HG03354 (cell line): ENCODE data around the gene TRANK1.
"Not testable (repeated sequence)": the region's sequence is repeated elsewhere in the genome, so short reads cannot be mapped to it uniquely, and the experiment has no call there.

Experiments used
- ATAC-seq: cut with Tn5 transposase; IDR thresholded peaks from one replicate; pipeline ENCODE4 v1.9.1; 2021; ENCODE audit warnings: mild to moderate bottlenecking; ENCODE audit not compliant: unreplicated experiment, poor library complexity, severe bottlenecking

TRANK1 gene

GRCh38 chr3:36923523-36923943 is 21.3 kb downstream of the TRANK1 start:
- ATAC-seq: no peak

DNA sequence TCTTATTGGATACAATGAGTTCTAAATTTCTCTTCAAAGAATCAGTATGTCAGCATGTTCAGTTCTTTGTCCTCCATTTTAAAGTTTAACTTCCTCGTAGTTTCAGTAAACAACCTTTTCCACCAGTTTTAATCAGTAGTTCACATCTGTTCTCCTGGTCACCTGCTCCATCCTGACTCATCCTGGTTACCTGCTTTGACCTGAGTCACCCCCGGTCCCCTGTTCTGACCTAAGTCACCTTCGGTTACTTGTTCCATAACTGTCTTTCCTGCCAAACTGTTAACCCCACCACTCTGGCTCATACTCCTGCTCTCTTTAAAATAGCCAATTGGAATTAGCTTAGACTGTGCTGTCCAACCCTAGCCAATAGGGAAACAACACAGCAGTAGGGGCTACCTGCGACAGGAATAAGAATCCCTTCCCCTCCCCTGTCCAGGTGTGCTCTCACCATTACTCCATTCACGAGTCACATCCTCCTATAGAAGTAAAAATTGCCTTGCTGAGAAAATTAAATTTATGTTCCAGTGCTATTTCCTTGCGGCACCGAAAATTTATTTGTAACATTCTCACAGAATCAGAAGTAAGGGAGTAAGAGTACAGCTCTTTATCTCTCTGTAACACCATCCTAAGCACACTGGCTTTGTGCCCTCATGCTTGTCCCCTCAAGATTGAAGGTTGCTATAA is 23.8 kb downstream of the TRANK1 start:
- no peak for ATAC-seq

DNA sequence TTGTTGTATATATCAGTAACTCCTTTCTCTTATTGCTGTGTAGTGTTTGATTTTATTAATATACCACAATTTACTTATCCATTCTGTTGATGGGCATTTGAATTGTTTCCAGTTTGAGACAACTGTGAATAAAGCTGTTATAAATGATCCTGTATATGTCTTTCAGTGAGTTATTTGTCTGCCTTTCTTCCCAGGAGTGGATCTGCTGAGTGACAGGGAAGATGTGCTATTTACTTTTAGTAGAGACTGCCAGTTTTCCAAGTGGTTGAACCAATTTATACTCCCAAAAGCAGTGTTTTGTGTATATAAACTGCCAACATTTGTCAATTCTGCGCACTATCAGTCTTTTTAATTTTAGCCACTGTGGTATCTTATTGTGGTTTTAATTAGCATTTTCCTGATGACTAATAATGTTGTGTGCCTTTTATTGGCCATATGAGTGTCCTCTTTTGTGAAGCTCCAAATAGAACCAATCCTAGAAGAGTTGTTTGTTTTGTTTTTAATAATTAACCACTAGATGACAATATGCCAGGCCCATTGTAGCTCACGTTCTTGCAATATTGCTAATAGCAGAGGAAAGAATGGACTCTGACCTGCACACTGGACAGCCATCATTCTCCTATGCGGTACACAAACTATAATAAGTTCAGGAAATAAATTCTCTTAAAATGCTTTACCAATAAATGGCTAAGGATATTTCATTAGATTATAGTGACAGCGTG is 25.3 kb downstream of the TRANK1 start:
- ATAC-seq: no peak

DNA sequence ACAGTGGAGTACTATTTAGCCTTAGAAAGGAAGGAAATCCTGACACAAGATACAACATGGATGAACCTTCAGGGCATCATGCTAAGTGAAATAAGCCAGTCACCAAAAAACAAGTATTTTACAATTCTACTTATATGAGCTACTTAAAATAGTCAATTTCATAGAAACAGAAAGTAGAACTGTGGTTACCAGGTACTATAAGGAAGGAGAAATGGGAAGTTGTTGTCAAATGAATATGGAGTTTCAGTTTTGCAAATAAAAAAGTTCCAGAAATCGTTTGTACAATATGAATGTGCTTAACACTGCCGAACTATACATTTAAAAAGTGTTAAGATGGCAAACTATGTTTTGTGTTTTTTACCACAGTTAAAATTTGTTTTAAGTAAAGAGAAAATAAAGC is 26.8 kb downstream of the TRANK1 start:
- peak; percentile 79 for ATAC-seq

GRCh38 chr3:36911990-36912804 is 32.7 kb downstream of the TRANK1 start:
- ATAC-seq: peak; percentile 95

GRCh38 chr3:36909666-36910065 is 35.2 kb downstream of the TRANK1 start:
- no peak for ATAC-seq

GRCh38 chr3:36909181-36909580 is 35.7 kb downstream of the TRANK1 start:
- no peak for ATAC-seq

GRCh38 chr3:36908647-36909180 is 36.1 kb downstream of the TRANK1 start:
- ATAC-seq: no peak

GRCh38 chr3:36907911-36908646 is 36.8 kb downstream of the TRANK1 start:
- ATAC-seq: peak; percentile 31

DNA sequence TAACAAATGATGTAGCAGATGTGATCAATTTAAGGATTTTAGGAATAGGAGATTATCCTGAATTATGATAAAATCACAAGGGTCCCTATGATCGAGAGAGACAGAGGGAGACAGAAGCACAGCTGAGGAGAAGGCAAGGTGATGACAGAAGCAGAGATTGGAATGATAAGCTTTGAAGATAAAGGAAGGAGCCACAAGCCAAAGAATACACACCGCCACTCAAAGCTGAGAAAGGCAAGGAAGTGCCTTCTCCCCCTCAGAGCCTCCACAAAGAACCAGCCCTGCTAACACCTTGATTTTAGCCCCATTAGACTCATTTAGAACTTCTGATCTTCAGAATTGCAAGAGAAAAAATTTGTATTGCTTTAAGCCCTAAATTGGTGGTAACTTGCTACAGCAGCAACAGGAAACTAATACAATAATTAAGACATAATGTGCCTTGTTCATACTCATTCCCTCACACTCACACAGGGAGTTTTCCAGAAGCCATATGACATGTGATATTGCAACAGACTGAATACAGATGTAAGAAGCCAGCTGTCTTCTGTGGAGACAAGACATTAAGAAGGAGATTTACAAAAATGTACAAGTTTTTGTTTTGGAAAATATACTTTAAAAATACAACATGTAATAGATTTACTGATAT is 38.2 kb downstream of the TRANK1 start:
- no peak for ATAC-seq

- ATAC-seq: no peak
Measured at GRCh38 chr3:36905545-36905944, 39.3 kb downstream of the TRANK1 start.

DNA sequence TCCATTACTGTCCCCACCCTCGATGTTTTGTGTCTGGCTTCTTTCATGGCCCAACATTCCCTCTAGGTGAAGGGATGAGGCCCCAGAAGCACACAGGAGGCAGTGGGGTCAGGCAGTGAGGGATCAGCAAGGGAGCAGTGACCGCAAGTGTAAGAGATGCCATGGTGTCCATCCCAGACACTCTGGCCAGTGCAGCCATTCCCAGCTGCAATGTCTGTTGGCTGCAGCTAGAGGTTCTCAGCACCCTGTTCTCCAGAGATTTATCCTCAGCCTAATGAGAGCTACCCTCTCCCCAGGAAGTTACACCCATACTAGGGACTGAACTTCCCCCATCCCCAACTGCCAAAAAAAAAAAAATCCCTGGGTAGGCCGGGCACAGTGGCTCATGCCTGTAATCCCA is 40.2 kb downstream of the TRANK1 start:
- no peak for ATAC-seq

- not testable (repeated sequence) for ATAC-seq
Measured at GRCh38 chr3:36904065-36904464, 40.8 kb downstream of the TRANK1 start.

- no peak for ATAC-seq
Measured at GRCh38 chr3:36903119-36903882, 41.6 kb downstream of the TRANK1 start.

DNA sequence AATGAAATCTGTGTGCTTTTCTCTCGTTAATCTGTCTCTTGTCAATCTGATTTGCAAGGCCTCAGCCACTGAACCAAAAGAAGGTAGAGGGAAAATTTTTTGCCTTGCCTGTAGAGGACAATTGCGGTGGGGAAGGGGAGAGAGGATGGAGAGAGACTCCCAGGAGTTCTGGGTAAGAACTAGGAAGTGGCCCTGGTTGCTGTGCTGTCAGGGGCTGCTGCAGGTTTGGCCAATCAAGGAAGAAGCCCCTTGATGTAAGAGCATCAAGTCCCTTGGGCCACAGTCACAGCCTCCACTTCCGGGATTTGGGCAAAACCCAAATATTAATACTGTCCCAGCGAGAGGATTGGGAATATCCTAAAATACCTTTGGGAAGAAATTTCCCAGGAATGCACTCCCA is 43.3 kb downstream of the TRANK1 start:
- ATAC-seq: no peak

- ATAC-seq: no peak
Measured at GRCh38 chr3:36900474-36901443, 44.1 kb downstream of the TRANK1 start.
